GOT3 (cell line): ENCODE results near the gene PHEX.
A peak's percentile ranks its signal among the peaks of the same experiment; 100 is the strongest.

ENCODE experiments used
- DNase-seq: peaks from one replicate; lab custom pipeline; 2025; ENCODE audit warnings: mixed read lengths; lab: John Stamatoyannopoulos, UW

PHEX gene

DNA sequence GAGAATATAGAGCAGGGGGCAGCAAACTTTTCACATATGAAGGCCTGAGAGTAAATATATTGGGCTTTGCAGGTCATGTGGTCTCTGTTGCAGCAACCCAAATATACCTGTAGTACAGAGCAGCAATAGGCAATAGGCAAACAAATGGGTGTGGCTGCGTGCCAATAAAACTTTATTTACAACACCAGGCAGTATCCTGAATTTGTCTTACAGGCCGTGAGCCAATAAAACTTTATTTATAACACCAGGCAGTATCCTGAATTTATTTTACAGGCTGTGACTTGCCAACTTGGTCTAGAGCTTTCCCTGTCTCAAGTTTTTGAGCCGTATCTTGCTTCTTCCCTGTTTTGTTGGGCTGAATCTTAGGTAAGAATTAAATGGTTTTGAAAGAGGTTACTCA, 118.2 kb downstream of the PHEX start:
- DNase-seq, result no peak

DNA sequence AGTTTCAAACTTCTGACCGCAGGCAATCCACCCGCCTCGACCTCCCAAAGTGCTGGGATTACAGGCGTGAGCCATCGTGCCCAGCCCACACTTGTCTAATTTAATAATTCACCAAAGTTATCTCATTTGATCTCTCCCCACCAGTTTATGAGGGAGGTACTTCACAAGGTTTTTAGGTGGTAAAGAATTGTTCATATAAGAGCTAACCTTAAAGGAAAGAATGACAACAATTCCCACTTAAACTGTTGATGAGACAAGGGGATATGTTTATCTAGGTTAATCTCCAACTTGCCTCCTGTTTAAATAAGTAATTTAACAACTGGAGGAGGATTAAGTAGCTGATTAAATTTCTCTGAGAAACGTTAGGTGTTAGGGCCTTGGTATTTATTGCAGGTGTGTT, 123.0 kb downstream of the PHEX start:
- no peak for DNase-seq

DNA sequence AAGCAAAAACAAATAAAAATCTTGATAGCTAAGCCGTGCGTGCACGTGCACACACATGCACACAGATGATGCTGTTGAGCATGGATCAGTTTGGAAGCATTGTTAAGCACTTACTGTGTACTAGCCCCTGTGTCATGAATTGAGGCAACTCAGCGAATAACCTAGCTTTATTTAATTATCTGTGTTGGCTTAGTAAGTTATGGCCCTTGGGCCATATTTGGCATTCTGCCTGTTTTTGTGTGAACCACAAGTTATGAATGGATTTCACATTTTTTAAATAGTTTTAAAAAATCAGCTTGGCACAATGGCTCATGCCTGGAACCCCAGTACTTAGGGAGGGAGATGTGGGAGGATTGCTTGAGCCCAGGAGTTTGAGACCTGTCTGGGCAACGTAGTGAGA, 126.9 kb downstream of the PHEX start:
- no peak for DNase-seq

DNA sequence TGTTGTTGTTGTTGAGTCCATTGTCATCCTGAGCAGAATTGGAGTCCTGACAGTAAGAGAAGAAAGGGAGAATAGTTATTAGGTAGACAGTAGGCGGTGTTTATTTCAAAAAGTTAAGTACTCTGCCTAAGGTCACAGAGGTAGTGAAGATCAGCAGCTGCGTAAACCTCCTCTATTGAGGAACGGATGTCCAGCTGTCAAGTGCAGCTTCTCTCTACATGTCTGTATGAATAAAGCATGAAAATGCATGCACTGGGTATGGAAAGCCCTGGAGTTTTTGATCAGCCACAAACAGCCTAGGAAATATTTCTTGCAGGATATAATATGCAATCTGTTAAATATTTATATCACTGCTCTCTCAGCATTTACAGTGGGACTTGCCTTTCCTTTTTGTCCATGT, 131.2 kb downstream of the PHEX start:
- DNase-seq, result no peak

DNA sequence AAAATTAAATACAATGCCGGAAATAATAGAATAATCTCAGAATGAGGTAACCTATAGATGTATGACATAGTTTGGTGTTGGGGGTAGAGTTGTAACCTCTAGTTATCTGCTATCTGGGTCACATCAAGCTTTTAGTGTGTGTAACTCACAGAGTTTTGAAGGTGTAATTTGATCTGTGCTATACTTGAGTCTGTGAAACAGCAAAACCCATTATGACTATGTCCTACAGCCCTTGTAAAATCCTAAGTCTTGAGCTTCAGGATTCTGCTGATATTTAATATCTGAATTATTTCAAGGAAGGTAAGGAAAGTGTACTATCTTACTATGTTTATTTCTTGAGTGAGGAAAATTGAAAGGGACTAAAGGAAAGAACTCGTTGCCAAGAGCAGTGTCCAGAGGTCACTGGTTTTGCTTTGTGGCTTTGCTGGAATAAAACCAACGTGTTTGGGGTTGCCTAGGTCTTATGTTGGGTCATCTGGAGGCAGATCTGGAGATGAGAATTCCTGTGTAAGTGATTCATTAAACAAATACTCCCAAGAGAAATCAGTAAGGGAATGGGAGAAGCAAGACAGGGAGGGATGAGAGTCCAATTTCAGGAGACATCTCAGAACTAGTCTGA, 132.8 kb downstream of the PHEX start:
- DNase-seq, result no peak

DNA sequence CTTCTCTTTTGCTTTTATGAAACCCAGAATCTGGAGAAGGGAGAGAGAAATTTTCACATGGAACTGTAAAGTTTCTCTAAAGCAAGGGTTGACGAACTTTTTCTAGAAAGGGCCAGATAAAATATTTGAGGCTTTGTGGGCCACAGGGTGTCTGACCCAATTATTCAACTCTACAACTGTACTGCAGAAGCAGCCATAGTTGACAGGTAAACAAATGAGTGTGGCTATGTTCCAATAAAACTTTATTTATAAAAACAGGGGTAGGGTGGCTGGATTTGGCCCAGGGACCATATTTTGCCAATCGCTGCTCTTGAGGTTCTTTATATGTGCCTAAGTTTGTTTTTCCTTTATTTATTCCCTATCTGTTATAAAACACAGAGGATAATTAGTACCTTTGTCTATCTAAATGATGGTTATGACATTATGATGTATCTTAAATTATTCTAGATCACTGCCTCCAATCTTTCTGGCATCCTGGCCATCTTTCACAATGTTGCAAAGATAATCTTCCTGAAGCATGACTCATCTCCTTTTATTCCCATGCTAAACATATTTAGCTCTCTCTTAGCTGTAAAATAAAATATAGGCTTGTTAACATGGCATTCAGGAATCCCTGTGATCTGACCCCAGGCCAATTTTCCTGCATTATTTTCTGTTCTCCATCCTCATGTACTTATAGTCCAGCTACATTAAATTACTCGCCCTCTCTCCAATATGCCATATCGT, 133.8 kb downstream of the PHEX start:
- DNase-seq, result no peak

DNA sequence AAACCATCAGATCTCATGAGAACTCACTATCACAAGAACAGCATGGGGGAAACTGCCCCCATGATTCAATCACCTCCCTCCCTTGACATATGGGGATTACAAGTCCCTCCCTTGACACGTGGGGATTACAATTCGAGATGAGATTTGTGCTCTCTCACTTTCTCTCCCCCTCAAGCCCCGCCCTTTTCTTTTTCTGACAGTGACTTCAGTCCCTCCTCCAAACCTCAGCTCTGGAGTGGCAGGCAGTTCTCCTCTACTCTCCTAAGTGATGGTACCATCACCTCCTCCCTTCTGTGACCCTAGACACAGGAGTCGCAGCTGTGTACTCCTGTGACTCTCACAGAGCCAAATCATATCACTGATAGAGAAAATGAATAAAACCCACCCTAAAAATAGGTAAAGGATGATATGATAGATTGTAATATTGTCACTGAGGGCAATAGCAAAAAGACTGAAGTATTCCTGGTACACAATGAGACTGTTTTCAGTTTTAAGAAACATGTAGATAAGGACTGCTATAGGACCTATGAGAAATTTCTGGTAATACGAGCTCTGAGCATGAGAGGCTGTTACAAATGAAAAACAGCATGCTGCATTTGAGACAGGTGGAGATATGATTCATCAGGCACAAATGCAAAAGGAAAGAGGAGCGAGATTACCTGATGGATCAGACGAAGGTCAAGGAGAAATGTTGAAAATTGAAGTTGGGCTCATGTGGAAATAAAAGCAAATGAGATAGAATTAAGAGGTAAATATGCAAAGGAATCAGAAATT, 139.3 kb downstream of the PHEX start:
- DNase-seq, result no peak

DNA sequence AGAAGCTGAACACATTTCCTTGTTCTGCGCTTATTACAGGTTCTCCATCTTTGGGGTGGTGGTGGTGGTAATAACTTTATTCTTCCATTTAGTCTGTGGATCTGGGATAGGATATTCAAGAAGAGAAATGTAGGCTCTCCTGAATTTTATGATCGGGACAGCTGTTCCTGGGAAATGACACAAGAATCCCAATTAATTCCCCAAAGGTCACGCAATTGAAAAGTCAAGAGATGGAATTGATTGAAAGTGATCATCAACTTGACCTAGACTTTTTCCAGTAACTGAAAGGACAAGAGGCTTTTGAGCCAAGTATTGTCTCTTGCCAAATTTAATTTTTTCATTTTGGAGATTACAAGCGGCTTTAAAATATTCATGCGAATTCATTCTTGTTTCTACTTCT, 141.8 kb downstream of the PHEX start:
- no peak for DNase-seq

DNA sequence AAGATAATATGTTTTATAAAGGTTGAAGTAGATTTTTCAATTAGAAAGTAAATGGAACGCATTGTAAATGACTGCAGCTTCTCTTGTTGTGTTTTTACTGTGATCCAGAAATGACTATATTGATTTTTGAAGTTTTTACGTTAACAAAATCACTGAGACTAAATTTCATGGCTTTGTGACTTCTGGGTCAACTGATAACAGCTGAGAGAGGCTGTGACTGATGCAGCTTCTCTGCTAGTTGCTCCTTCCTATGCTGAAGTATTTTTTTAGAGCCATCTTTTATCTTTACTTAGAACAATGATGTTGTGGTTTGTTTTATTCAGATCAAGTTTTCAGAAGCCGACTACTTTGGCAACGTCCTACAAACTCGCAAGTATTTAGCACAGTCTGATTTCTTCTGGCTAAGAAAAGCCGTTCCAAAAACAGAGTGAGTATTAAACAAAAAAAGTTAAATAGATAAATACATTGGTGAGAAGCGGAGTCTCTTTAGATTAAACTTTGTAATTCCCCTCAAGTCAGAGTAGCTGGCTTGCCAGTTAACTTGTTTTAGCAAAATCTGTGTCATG, 145.9 kb downstream of the PHEX start:
- no peak for DNase-seq

DNA sequence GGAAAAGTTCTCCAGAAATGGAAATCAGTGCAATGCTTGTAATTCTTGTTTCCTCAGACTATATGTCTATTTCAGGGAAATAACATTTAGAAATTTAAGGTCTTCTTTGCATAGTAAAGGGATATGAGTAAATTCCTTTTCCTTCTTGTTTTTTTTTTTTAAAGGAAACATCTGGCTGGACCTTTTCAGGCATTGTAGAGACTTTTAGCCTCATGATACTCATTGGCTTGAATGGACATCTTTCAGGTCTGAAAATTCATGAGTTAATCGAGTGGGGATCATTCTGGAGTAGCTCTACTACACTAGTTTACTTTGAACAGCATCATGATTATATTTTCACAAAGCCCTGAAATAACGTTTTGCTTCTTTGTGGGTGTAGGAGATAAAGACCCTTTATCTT, 152.0 kb downstream of the PHEX start:
- no peak for DNase-seq

DNA sequence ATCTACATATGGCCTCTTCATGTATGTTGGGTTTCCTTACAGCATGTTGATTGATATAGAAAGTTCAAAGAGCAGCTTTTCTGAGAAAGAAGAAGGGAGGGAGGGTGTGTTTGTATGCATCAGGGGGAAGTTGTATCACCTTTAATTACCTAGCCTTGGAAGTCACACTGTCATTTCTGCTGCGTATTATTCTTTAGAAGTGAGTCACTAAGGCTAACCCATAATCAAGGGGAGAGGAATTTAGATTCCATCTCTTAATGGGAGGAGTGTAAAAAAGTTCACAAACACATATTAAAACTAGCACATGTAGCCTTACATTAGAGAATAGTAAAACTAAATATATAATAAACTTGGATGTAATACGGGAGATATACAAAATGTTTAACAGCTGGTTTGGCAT, 154.0 kb downstream of the PHEX start:
- no peak for DNase-seq

DNA sequence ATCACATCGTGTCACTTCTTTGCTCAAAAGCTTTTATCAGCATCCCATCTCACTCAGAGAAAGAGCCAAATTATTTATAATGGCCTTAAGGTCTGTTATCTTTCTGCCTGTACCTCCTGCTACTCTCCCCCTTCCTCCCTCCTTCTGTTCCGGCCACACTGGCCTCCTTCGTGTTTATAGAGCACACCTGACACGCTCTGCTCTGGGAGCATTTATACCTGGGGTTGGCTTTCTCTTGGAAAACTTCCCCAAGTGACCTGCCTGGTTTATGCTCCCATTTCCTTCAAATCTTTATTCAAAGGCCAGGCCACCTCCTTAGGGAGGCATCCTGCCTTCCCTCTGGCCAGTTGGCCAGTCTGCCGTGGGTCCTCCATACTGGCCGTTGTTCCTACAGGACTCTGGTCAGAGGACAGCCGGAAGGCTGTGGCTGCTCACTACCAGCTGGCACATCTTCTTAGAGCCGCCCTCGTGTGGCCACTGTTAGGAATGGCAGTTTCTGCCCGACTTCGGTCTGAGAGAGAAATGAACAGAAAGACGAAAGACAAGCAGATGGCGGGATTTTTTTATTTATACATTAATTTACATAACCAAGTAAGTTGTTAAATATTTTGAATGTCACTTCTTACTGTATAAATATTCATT, 160.4 kb downstream of the PHEX start:
- DNase-seq, result peak; percentile 0

DNA sequence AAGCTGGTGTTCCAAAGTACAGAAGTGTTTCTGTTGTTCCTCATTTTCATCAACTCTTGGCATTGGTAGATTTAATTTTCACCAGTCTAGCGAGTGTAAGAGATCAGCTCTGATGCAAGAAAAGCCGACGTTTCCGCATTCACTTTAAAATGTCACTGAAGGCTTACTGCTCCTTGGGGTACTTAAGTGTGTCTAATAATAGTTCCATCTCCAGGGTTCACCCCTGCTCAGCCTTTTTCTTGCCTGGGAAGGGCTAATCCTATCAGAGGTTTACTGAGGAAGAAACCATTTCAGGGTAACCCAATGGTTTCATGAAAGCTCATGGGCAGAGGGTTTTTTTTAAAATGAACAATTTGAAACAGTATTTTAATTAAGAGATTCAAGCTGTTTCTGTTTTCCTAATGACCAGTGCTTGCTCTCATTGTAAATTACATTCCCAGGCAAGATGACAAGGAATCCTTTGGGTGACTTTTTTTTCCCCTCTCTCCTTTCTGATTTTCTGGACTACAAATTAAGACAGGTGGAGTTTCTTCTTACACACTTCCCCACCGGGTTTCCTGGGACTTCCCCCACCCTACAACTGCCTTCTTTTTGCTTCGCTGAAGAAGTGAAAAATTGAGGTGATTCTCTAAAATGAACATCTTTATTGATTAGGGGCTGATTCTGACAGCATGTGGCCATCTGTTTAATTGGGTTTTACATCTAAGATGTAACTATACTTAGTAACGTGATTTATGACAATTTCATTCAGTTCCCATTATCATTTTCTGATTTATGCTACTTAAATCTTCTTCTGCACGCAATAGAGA, 161.9 kb downstream of the PHEX start:
- no peak for DNase-seq

DNA sequence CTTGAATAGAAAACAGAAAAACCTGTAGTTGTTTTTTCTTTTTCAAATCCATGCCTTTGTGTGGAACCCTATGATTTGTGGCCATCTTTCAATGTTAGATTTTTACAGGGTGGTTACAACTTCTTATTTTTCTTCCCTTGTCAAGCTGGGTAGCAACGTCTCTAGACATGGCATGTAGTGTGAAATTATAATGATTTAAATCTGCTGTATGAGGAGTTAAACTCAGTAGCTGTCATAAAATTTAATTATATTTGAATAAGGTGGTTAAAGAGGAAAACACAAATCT, 162.5 kb downstream of the PHEX start:
- DNase-seq, result no peak

DNA sequence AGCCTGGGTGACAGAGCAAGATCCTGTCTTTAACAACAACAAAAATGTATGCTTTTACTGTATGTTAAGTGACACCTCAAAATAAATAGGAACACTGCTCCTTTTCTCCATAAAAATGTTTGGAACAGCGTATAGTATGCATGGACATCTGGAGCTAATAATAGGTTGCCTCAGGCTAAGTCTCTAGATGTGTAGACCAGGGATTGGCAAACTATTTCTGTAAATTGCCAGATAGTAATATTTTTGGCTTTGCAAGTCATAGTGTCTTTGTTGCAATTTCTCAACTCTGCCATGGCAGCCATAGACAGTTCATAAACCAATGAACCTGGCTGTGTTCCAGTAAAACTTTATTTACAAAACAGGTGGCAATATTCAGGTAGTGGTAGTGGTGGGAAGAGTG, 164.0 kb downstream of the PHEX start:
- no peak for DNase-seq

DNA sequence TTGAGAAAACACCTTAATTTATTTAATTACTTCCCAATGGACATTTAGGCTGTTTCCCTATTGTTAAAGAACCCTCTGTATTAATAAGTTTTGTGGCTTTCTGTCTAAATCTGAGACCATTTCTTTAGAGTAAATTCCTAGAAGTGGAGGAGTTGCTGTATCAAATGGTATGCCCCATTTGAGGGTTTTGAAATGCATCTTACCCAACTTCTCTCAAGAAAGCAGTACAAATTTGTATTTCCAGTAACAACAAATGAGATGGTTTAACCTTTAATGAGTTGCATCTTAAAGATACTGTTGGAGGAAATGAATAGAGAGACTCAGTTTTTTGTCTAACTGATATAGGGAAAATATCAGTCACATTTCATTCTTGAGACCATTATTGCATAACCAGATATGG, 170.1 kb downstream of the PHEX start:
- DNase-seq, result no peak

DNA sequence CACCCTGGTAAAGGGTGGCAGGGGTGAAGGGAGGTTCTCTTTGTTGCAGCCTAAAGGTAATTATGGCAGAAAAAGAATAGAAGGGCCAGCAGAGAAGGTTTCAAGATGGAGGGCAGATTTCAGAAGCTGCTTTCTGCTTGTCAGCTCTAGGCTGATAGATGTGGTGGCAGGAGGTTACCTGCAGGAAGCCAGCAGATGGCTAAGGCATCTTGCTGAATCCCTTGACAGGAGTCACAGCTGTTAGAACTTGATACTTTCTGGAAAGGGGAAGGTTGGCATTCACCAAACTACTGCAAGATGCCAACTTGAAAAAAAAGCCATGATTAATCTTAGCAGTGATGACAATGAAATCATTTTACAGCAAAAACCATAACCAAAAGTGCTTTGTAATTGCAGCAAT, 171.1 kb downstream of the PHEX start:
- DNase-seq, result no peak

DNA sequence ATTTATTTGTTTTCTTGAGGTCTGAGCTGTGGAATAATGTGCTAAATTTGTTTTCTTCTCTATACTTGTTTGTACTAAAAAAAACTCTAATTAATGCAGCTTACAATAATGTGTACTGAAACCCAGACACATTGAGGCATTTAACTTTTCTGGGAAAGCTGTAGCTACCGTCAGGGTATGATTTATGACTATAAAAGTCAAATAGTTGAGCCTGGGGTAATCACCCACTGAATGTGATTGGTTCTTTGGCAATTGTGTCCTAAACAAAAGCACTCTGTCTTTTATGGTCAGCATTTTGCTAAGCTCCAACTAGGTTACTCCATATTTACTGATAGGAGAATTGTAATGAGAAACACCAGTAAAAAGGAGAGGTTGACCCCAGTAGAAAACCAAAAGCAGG, 174.7 kb downstream of the PHEX start:
- no peak for DNase-seq

DNA sequence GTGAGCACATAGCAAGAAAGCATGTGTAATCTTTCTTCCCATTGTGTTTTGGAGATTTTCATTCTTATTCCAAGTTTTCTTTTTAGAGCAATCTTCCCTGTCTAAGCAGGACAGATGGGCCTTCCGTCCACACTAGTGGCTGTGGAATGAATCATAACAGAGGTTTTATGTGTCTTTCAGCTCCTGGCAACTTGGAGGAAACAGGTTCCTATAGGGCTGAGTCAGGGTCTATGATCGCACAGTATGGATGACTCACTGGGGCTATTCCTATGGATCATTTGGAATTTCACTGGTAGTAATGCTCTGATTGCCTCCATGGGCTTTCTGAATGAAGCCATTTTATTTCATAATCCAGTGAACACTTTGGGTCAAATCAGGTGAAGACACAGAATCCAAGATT, 188.8 kb downstream of the PHEX start:
- no peak for DNase-seq

DNA sequence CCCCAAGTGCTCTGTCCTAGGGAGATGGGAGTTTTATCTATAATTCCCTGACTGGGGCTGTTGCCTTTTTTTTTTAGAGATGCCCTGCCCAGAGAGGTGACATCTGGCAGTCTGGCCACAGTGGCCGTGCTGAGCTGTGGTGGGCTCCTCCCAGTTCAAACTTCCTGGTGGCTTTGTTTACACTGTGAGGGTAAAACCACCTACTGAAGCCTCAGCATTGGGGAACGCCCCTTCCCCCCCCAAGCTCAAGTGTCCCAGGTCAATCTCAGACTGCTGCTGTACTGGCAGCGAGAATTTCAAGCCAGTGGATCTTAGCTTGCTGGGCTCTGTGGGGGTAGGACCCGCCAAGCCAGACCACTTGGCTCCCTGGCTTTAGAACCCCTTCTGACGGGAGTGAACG, 202.3 kb downstream of the PHEX start:
- DNase-seq, result no peak

DNA sequence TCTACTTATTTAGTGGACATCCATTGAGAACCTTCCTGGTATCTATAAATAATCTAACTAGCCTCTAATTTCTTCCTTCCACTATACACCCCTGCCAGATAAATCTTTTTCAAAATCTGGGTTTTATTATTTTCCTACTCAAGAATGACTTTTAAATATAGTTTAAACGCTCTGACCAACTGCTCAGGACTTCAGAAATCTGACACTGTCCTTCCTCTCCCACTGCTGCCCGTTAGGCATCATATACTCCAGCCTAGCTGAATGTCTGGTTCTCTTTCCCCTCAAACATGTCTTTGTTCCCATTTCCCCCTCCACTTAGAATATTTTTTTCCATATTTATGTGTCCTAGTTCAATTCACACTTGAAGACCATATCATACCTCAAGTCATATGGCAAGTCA, 205.4 kb downstream of the PHEX start:
- DNase-seq, result no peak

DNA sequence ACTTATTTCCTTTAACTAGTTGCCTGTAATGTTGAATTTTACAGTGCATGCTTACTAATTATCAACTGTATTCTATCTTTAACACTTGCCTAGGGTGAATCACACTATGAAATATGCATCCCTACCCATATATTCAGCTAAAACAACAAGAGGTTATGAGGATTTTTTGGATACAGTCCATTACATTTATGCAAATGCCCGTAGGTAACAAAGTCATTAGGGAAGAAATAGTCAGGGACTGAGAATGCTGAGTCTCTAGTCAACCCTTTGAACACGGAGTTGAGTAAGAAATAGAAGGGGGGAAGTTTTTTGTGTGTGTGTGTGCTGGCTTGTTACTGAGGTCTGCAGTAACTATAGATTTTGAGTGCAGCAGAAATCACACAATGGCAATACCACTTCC, 214.5 kb downstream of the PHEX start:
- no peak for DNase-seq
